B cell (primary cell): ENCODE data around the gene PLCL1. TPM values are rescaled to one million over a fixed set of nuclear protein-coding genes. Genes with fewer than 3 reads are reported as not detected.

Source experiments
- ATAC-seq: fragments of 200-7000 bp; cut with Tn5 transposase; one replicate; pipeline ENCODE4 v1.10.0; 2021; ENCODE audit warnings: low read depth, mild to moderate bottlenecking, moderate number of reproducible peaks, moderate library complexity
- CTCF ChIA-PET: fragments of 350-600 bp; sonication (Branson Sonifier 250); formaldehyde crosslinking; loops from one replicate; lab custom pipeline; 2021; ENCODE audit warnings: antibody characterized with exemption, inconsistent platforms; lab: Charles Lee
- POLR2A ChIA-PET: fragments of 350-600 bp; sonication (Branson Sonifier 250); formaldehyde crosslinking; loops from one replicate; lab custom pipeline; 2021; ENCODE audit warnings: antibody characterized with exemption; lab: Charles Lee
- DNase-seq: peaks from one replicate; pipeline ENCODE4 v3.0.0; 2013
- H2AFZ ChIP-seq: 2 replicates; pipeline ENCODE4 v1.6.1; 2012; ENCODE audit warnings: mild to moderate bottlenecking, low read depth, low read length; ENCODE audit not compliant: insufficient read depth, poor library complexity, severe bottlenecking
- H3K27ac ChIP-seq, 2 donors: 1 replicate in 1 of 2; 2 replicates in 1 of 2; pipeline ENCODE4 v1.5.1; 2012 to 2013; ENCODE audit warnings: low read length in 2 of 2, mild to moderate bottlenecking in 2 of 2, moderate library complexity in 1 of 2
- H3K27me3 ChIP-seq, 4 experiments: fragments of 200-600 bp in 1 of 4; sonication (generic) in 1 of 4; replicated peaks in 1 of 4; 1 replicate in 2 of 4; 2 replicates in 2 of 4; pipeline versions ENCODE4 v1.6.1 to v1.7.0; 2013 to 2016; ENCODE audit warnings: low read length in 3 of 4, mild to moderate bottlenecking in 2 of 4, mixed read lengths in 1 of 4, moderate library complexity in 1 of 4; ENCODE audit not compliant: insufficient read depth in 4 of 4, control insufficient read depth in 3 of 4; ENCODE audit errors: control extremely low read depth in 1 of 4
- H3K36me3 ChIP-seq, 2 experiments: replicated peaks in 1 of 2; 1 replicate in 1 of 2; 2 replicates in 1 of 2; pipeline versions ENCODE4 v1.6.1 to v1.7.1; 2013; ENCODE audit warnings: low read length in 1 of 2; ENCODE audit not compliant: insufficient read depth in 2 of 2, control insufficient read depth in 1 of 2; ENCODE audit errors: control extremely low read depth in 1 of 2, extremely low read depth in 1 of 2
- H3K4me1 ChIP-seq, 2 donors: fragments of 200-600 bp in 1 of 2; sonication (generic) in 1 of 2; 1 replicate in 1 of 2; 2 replicates in 1 of 2; pipeline versions ENCODE4 v1.5.1 to v1.6.1; 2013 to 2017; ENCODE audit warnings: low read length in 2 of 2; ENCODE audit not compliant: control insufficient read depth in 2 of 2, insufficient read depth in 2 of 2
- H3K4me2 ChIP-seq: replicated peaks from 2 replicates; pipeline ENCODE3; 2012; ENCODE audit warnings: mild to moderate bottlenecking, low read depth, low read length; ENCODE audit not compliant: poor library complexity, severe bottlenecking
- H3K4me3 ChIP-seq, 5 experiments: fragments of 200-600 bp in 1 of 5; sonication (generic) in 1 of 5; 1 replicate in 3 of 5; 2 replicates in 2 of 5; pipeline versions ENCODE4 v1.5.1 to v1.7.0; 2011 to 2016; ENCODE audit warnings: low read length in 4 of 5, mild to moderate bottlenecking in 4 of 5, low read depth in 2 of 5, control low read depth in 1 of 5, moderate library complexity in 1 of 5; ENCODE audit not compliant: insufficient read depth in 1 of 5; ENCODE audit errors: control extremely low read depth in 1 of 5, extremely low read depth in 1 of 5
- H3K79me2 ChIP-seq: fragments of 200-600 bp; sonication (generic); one replicate; pipeline ENCODE4 v1.6.0; 2016; ENCODE audit warnings: low read length; ENCODE audit not compliant: control insufficient read depth, insufficient read depth
- H3K9ac ChIP-seq: fragments of 200-600 bp; sonication (generic); 2 replicates; pipeline ENCODE4 v1.6.1; 2017; ENCODE audit warnings: mild to moderate bottlenecking, low read length, moderate library complexity
- H3K9me3 ChIP-seq, 3 donors: one replicate each; pipeline versions ENCODE4 v1.6.1 to v1.7.1; 2013; ENCODE audit warnings: low read length in 2 of 3; ENCODE audit not compliant: control insufficient read depth in 2 of 3, insufficient read depth in 1 of 3; ENCODE audit errors: control extremely low read depth in 1 of 3
- H4K20me1 ChIP-seq: 2 replicates; pipeline ENCODE4 v1.6.0; 2012; ENCODE audit warnings: mild to moderate bottlenecking, low read length; ENCODE audit not compliant: insufficient read depth, control insufficient read depth, poor library complexity, severe bottlenecking
- H3K27ac Mint-ChIP-seq: one replicate; pipeline ENCODE4 v1.8.0; 2021; ENCODE audit warnings: mixed read lengths
- H3K27me3 Mint-ChIP-seq: one replicate; pipeline ENCODE4 v1.8.0; 2021; ENCODE audit warnings: mixed read lengths
- H3K4me1 Mint-ChIP-seq: one replicate; pipeline ENCODE4 v1.8.0; 2021; ENCODE audit warnings: mixed read lengths
- H3K4me3 Mint-ChIP-seq: one replicate; pipeline ENCODE4 v1.8.0; 2021; ENCODE audit warnings: mixed read lengths
- H3K9me3 Mint-ChIP-seq: one replicate; pipeline ENCODE4 v1.8.0; 2022; ENCODE audit warnings: mixed read lengths; ENCODE audit not compliant: insufficient read depth
- CTCF ChIP-seq: fragments of 200-600 bp; IDR thresholded peaks from one replicate; pipeline ENCODE4 v1.8.0; 2022; ENCODE audit warnings: antibody characterized with exemption, mild to moderate bottlenecking
- EZH2 ChIP-seq: IDR thresholded peaks from 2 replicates; pipeline ENCODE4 v1.6.1; 2012; ENCODE audit warnings: borderline replicate concordance, low read depth, mild to moderate bottlenecking, moderate library complexity, low read length; ENCODE audit not compliant: insufficient read depth, poor library complexity, severe bottlenecking
- WGBS: methylation state at CpG from one replicate; pipeline ENCODE4 v1.1.5; 2013; ENCODE audit warnings: missing lambda C conversion rate; ENCODE audit not compliant: insufficient coverage; 5-methylcytosine and 5-hydroxymethylcytosine counted together
- intact Hi-C: fragments of 100-400 bp; cut with micrococcal nuclease; formaldehyde crosslinking; loops from one replicate; pipeline ENCODE4 v1.10.0; 2022
- polyA plus RNA-seq: library from polyadenylated mRNA; depleted of rRNA; stranded (reverse); fragments of >200 nt; gene quantifications from 2 replicates; pipeline ENCODE4 v1.2.3, GENCODE V29; 2012
- total RNA-seq, 2 donors: library from RNA; stranded (reverse); fragments of 120-200 nt in 1 of 2; gene quantifications; 1 replicate in 1 of 2; 2 replicates in 1 of 2; pipeline versions ENCODE4 v1.2.3 to v1.2.4, GENCODE V29; 2013 to 2022

PLCL1 gene
- total and polyA plus RNA-seq, 2 donors (not counting 1 experiment from before 2014, with no cell fraction given): 0.07 to 0.25 TPM

- POLR2A ChIA-PET: no interaction called here
- Histone ChIP-seq H3K36me3 (no peaks in the 10 kb centered on the region), H4K20me1 (no peaks in the 10 kb centered on the region)
Observed at GRCh38 chr2:198102120-198102519, 297.7 kb downstream of the PLCL1 start.

GRCh38 chr2:198102856-198103255 lies 298.5 kb downstream of the PLCL1 start:
- no peaks in the 10 kb centered on the region for H3K27me3 Mint-ChIP-seq
- no CpG with 5 or more reads among the region's 2 CpGs for WGBS
- H3K4me1 Mint-ChIP-seq: no peaks in the 10 kb centered on the region
- Histone ChIP-seq H3K27me3 (no peaks in the 10 kb centered on the region), H3K36me3 (no peaks in the 10 kb centered on the region), H3K79me2 (no peaks in the 10 kb centered on the region), H3K4me2 (no peak overlapping the region), H3K4me3 (no peak overlapping the region), H3K9ac (no peak overlapping the region), H3K9me3 (no peaks in the 10 kb centered on the region), H2AFZ (no peak overlapping the region), H3K27ac (no peak overlapping the region), H4K20me1 (no peaks in the 10 kb centered on the region), H3K4me1 (no peaks in the 10 kb centered on the region)
- ATAC-seq: no peak
- no peak for DNase-seq
- intact Hi-C loops: no loop called here
- TF ChIP-seq EZH2 (no peak), CTCF (no peak)
- H3K27ac Mint-ChIP-seq: no peak overlapping the region
- no peak overlapping the region for H3K4me3 Mint-ChIP-seq
- no peaks in the 10 kb centered on the region for H3K9me3 Mint-ChIP-seq
- ChIA-PET CTCF (no interaction called here), POLR2A (no interaction called here)

More at GRCh38 chr2:198102120-198102519, 297.7 kb downstream of the PLCL1 start:
- Mint-ChIP-seq H3K27me3 (no peaks in the 10 kb centered on the region), H3K27ac (no peak overlapping the region), H3K9me3 (no peaks in the 10 kb centered on the region), H3K4me3 (no peak overlapping the region), H3K4me1 (no peaks in the 10 kb centered on the region)
- Histone ChIP-seq H3K27me3 (no peaks in the 10 kb centered on the region), H3K27ac (no peak overlapping the region), H3K4me2 (no peak overlapping the region), H2AFZ (no peak overlapping the region), H3K4me3 (no peak overlapping the region), H3K9me3 (no peaks in the 10 kb centered on the region), H3K79me2 (no peaks in the 10 kb centered on the region), H3K9ac (no peak overlapping the region), H3K4me1 (no peaks in the 10 kb centered on the region)
- no CpG with 5 or more reads among the region's 3 CpGs for WGBS
- TF ChIP-seq CTCF: no peak
- no peak for TF ChIP-seq EZH2
- intact Hi-C loops: no loop called here
- ATAC-seq (no peak), DNase-seq (no peak)
- CTCF ChIA-PET: no interaction called here
